OCI-LY3 (cell line): ENCODE results near the gene KRTAP3-1.

Experiments
- CTCF ChIP-seq: fragments of 200-600, 300-600 bp; sonication (generic); IDR thresholded peaks from 2 replicates; pipeline ENCODE4 v1.5.1; 2014; ENCODE audit warnings: antibody characterized with exemption, low read length, low read depth
- EZH2phosphoT487 ChIP-seq: fragments of 200-600 bp; shearing (Covaris generic); IDR thresholded peaks from 2 replicates; pipeline ENCODE4 v1.6.1; 2018; ENCODE audit warnings: antibody characterized with exemption, mixed run types, low read depth

GRCh38 chr17:40997361-40997760, 11.6 kb downstream of the KRTAP3-1 start:
- no peak for TF ChIP-seq CTCF
- TF ChIP-seq EZH2phosphoT487 = no peak
